Endothelial cell of umbilical vein (primary cell): ENCODE results near the gene FRS2.

ENCODE experiments used
- EZH2 ChIP-seq: IDR thresholded peaks from 2 replicates; pipeline ENCODE4 v1.6.1; 2012; ENCODE audit warnings: borderline replicate concordance, low read depth, mild to moderate bottlenecking, moderate library complexity, low read length, inconsistent platforms; ENCODE audit not compliant: severe bottlenecking
- FOS ChIP-seq: IDR thresholded peaks from 2 replicates; pipeline ENCODE4 v1.6.1; 2011; ENCODE audit warnings: mild to moderate bottlenecking, low read length, moderate library complexity, borderline replicate concordance; ENCODE audit not compliant: insufficient read depth
- GATA2 ChIP-seq: IDR thresholded peaks from 2 replicates; pipeline ENCODE4 v1.7.0; 2011; ENCODE audit warnings: low read depth, mild to moderate bottlenecking, moderate library complexity, mixed read lengths, low read length; ENCODE audit not compliant: insufficient read length, insufficient read depth
- JUN ChIP-seq: IDR thresholded peaks from 2 replicates; pipeline ENCODE4 v1.6.1; 2011; ENCODE audit warnings: borderline replicate concordance, low read depth; ENCODE audit not compliant: insufficient read length, insufficient read depth
- MYC ChIP-seq: IDR thresholded peaks from one replicate; pipeline ENCODE4 v1.6.1; 2011; ENCODE audit warnings: mild to moderate bottlenecking, low read depth, low read length
- POLR2A ChIP-seq: IDR thresholded peaks from 2 replicates; pipeline ENCODE4 v1.6.1; 2012; ENCODE audit warnings: low read depth, mild to moderate bottlenecking, control low read depth, low read length
- POLR2AphosphoS5 ChIP-seq: IDR thresholded peaks from 2 replicates; pipeline ENCODE4 v1.6.1; 2012; ENCODE audit warnings: low read depth, mild to moderate bottlenecking, control low read depth, low read length, moderate library complexity; ENCODE audit not compliant: insufficient read depth
- TF ChIP-seq, protein P1 (sequence below): IDR thresholded peaks from 2 replicates; pipeline ENCODE4 v1.6.1; 2011; ENCODE audit not compliant: insufficient read depth, insufficient read length
- TF ChIP-seq, protein P2 (sequence below), 2 donors: IDR thresholded peaks; 1 replicate in 1 of 2; 2 replicates in 1 of 2; pipeline ENCODE4 v1.5.1; 2011; ENCODE audit warnings: low read length in 2 of 2, mild to moderate bottlenecking in 2 of 2, moderate library complexity in 2 of 2, control low read depth in 1 of 2, inconsistent platforms in 1 of 2, low read depth in 1 of 2; ENCODE audit not compliant: insufficient read depth in 1 of 2; ENCODE audit errors: extremely low read depth in 1 of 2

DNA sequence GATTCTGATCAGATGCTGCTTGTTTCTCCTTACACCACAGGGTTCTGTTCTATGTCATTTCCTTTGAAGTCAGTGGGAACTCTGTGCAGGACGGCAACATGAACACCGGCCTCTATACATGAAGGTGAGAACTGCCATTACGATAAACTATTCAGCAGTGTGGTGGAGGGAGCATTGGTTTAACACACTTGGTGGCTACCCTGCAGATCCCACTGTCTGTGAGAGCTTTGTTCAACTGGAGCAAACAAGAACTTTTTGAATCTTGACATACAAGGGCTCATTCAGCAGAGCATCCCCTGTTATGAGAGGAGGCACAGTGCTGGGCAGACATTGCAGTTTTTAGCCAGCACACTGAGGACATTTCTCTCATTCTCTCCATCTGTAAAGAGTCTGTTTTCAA, 10.7 kb upstream of the FRS2 start:
- TF ChIP-seq, protein P1, sequence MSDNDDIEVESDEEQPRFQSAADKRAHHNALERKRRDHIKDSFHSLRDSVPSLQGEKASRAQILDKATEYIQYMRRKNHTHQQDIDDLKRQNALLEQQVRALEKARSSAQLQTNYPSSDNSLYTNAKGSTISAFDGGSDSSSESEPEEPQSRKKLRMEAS = no peak
- TF ChIP-seq POLR2AphosphoS5 (no peak), POLR2A (no peak), EZH2 (no peak), FOS (no peak), MYC (no peak), GATA2 (no peak), JUN (no peak)
- TF ChIP-seq, protein P2, sequence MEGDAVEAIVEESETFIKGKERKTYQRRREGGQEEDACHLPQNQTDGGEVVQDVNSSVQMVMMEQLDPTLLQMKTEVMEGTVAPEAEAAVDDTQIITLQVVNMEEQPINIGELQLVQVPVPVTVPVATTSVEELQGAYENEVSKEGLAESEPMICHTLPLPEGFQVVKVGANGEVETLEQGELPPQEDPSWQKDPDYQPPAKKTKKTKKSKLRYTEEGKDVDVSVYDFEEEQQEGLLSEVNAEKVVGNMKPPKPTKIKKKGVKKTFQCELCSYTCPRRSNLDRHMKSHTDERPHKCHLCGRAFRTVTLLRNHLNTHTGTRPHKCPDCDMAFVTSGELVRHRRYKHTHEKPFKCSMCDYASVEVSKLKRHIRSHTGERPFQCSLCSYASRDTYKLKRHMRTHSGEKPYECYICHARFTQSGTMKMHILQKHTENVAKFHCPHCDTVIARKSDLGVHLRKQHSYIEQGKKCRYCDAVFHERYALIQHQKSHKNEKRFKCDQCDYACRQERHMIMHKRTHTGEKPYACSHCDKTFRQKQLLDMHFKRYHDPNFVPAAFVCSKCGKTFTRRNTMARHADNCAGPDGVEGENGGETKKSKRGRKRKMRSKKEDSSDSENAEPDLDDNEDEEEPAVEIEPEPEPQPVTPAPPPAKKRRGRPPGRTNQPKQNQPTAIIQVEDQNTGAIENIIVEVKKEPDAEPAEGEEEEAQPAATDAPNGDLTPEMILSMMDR (IDR thresholded peaks at IDR 0.05; ENCODE audit: extremely low read depth in 1 of 2, insufficient read depth in 1 of 2, low read depth in 1 of 2, low read length in 2 of 2) = no peak
